Cardiac fibroblast (primary cell): ENCODE results near the gene RAB15.
A peak's percentile ranks its signal among the peaks of the same experiment; 100 is the strongest.
"Not testable (repeated sequence)": the region's sequence is repeated elsewhere in the genome, so short reads cannot be mapped to it uniquely, and the experiment has no call there.

ENCODE experiments used
- DNase-seq, 2 donors: peaks; one replicate each; pipeline versions ENCODE4 v3.0.0 to v3.0.0-alpha.2; 2010; ENCODE audit warnings: low read depth in 2 of 2
- H3K4me3 ChIP-seq, 2 donors: replicated peaks in 1 of 2; 1 replicate in 1 of 2; 2 replicates in 1 of 2; pipeline ENCODE4 v1.5.1; 2011; ENCODE audit warnings: low read depth in 2 of 2, low read length in 2 of 2, mild to moderate bottlenecking in 2 of 2, moderate library complexity in 1 of 2
- TF ChIP-seq, protein P1 (sequence below): IDR thresholded peaks from one replicate; pipeline ENCODE4 v1.5.1; 2011; ENCODE audit warnings: low read depth, mild to moderate bottlenecking, low read length, inconsistent platforms

Gene RAB15

DNA sequence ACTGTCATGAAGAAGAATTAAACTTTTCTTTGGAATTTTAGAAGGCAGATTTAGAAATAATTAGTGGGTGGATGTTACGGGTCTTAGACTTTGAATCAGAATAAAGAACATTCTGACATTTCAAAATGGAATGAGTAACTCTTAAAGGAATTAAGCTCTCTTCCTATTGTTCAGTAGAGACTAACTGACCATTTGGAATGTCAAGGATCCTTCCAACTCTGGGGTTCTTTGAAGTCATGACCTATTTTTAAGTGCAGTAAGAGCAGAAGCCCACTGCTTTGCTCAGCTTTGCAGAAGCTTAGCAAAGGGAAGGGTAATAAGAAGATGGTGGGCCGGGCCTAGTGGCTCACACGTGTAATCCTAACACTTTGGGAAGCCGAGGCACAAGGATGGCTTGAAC, 53.9 kb downstream of the RAB15 start:
- H3K4me3 ChIP-seq, result no peak overlapping the region
- DNase-seq, result peak in 1 of 2 donors; percentile 58
- TF ChIP-seq, protein P1, sequence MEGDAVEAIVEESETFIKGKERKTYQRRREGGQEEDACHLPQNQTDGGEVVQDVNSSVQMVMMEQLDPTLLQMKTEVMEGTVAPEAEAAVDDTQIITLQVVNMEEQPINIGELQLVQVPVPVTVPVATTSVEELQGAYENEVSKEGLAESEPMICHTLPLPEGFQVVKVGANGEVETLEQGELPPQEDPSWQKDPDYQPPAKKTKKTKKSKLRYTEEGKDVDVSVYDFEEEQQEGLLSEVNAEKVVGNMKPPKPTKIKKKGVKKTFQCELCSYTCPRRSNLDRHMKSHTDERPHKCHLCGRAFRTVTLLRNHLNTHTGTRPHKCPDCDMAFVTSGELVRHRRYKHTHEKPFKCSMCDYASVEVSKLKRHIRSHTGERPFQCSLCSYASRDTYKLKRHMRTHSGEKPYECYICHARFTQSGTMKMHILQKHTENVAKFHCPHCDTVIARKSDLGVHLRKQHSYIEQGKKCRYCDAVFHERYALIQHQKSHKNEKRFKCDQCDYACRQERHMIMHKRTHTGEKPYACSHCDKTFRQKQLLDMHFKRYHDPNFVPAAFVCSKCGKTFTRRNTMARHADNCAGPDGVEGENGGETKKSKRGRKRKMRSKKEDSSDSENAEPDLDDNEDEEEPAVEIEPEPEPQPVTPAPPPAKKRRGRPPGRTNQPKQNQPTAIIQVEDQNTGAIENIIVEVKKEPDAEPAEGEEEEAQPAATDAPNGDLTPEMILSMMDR, result no peak

DNA sequence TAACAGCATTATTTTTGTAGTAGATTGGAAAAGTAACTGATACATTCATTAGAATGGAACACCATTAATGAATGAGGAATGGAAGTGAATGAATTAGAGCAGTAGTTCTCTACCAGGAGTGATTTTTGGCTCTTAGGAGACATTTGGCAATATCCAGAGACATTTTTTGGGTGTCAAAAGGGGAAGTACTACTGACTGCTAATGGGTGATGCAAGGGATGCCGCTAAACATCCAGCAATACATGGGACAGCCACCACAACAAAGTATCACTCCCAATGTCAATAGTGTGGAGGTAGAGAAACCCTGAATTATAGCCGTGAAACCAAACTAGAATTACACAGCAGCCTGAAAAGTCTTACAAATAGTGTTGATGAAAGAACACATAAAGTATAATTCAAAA, 56.3 kb downstream of the RAB15 start:
- no peak for DNase-seq
- H3K4me3 ChIP-seq, result no peak overlapping the region
- TF ChIP-seq, protein P1, result no peak

DNA sequence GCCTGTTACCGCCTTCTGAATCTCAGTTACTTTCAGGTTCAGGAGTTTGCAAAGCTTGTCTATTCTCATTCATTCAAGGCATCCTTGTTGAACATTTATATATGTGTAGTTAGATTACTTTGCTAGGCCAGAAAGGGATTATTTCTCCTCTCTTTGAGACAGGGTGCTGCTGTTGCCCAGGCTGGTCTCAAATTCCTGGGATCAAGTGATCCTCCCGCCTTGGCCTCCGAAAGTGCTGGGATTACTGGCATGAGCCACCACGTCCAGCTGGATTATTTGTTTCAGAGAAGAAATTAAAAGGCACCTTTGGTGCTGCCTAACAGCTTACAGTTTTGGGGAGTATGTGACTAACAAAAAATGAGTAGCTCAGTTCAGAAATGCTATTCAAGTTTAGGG, 57.1 kb downstream of the RAB15 start:
- TF ChIP-seq, protein P1, result no peak
- H3K4me3 ChIP-seq, result peak overlapping the region; percentile 85 to 99
- DNase-seq, result no peak

DNA sequence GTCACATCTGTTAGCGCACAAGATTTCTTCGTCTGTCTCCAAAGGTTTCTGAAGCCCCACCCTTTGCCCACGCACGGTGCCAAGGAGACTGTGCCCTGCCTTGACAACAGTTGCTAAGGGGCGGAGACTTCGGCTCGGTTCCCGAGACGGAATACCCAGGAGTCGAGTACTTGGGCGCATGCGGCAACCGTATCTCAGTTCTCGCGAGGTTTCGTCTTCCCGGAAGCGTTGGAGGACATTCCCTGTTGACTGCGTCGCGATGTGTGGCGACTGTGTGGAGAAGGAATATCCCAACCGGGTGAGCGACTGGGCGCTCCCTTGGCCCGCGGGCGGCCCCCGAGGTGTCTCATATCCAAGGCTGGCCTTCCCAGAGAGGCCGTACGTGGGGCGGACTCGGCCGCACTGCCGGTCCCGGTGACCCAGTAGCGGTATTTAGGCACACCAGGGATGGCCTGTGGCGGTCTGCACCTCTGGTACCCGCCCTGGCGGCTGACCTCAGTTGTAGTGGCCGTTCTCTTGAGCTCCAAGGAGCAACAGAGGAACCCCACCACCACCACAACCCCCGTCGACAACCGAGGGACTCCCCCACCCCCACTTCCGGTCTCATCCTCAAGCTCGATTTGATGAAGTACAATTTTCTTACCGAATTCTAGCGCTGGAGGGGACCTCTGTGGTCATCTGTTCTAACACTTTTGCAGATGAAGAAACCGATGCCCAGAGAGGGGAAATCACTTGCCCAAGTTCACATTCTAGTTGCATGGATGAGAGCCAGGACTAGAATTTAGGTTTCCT, 57.7 kb downstream of the RAB15 start, which contains the start of gene CHURC1:
Gene CHURC1 (plus strand): TSS at position 219 of the 792 bp plus-strand sequence. CDS start 41 bp downstream, at position 260.
- TF ChIP-seq, protein P1, result no peak
- DNase-seq, result peak; percentile 99
- peak within 1 kb of the TSS; percentile 85 to 99 for H3K4me3 ChIP-seq

DNA sequence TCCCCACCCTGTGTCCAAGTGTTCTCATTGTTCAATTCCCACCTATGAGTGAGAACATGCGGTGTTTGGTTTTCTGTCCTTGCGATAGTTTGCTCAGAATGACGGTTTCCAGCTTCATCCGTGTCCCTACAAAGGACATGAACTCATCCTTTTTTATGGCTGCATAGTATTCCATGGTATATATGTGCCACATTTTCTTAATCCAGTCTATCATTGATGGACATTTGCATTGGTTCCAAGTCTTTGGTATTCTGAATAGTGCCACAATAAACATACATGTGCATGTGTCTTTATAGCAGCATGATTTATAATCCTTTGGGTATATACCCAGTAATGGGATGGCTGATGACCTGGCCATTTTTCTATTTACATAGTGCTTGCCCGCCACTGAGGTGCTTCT, 58.7 kb downstream of the RAB15 start:
- not testable (repeated sequence) for DNase-seq, H3K4me3 ChIP-seq

DNA sequence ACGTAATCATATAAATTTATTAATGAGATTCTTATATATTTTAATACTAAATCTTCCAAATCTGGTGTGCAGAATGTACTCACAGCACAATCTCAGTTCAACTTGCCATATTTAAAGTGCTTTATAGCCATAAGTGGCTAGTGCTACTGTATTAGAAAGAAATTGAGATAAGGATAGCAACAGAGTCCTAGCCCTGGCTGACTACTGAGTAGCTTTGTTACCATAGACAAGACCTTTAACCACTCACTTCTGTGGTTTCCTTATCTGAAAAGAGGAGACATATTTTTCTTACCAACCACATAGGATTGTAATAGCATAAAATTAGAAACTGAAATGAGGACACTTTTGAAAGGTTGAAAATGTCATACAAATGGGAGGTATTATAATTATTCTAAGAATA, 59.9 kb downstream of the RAB15 start:
- peak in 1 of 2 donors; percentile 18 for DNase-seq
- no peak overlapping the region for H3K4me3 ChIP-seq
- TF ChIP-seq, protein P1, result no peak

DNA sequence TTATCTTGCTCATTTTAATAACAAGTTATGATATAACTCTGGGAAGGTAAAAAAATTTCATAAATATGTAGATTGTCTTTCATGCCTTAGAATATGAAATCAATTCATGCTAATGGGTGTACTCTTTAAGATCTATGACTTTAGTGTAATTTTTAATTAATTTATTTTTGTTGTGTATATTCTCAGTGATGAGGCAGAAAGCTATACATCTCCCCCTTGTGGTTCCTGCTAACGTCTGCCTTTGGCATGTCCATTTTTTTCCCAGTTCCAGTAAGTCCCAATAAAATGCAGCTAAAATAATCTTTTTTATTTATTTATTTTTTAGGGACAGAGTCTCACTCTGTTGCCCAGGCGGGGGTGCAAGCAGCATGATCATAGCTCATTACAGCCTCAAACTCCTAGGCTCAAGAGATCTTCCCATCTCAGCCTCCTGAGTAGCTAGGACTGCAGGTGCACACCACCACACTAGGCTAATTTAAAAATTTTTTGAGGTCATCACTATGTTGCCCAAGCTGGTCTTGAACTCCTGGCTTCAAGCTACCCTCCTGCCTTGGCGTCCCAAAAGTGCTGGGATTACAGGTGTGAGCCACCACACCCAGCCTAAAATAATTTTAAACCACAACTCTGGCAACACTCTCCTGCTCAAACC, 61.2 kb downstream of the RAB15 start:
- peak; percentile 60 to 63 for DNase-seq
- TF ChIP-seq, protein P1, result peak; percentile 73
- H3K4me3 ChIP-seq, result no peak overlapping the region
